LNCaP clone FGC (cell line): ENCODE results near the gene LDB3.

Source experiments
- DNase-seq: peaks from one replicate; pipeline ENCODE4 v3.0.0-alpha.2; 2011; ENCODE audit warnings: low read depth
- H3K4me3 ChIP-seq: 2 replicates; pipeline ENCODE4 v1.5.1; 2011; ENCODE audit warnings: mild to moderate bottlenecking, low read depth, low read length, control low read depth
- CTCF ChIP-seq: IDR thresholded peaks from 2 replicates; pipeline ENCODE4 v1.5.1; 2012; ENCODE audit warnings: mild to moderate bottlenecking; ENCODE audit not compliant: control insufficient read depth, insufficient read depth; ENCODE audit errors: extremely low read depth

LDB3 gene

GRCh38 chr10:86651631-86652331, 16.5 kb upstream of the LDB3 start:
- TF ChIP-seq CTCF, result no peak
- no peak overlapping the region for H3K4me3 ChIP-seq
- no peak for DNase-seq

GRCh38 chr10:86652361-86653202, 15.7 kb upstream of the LDB3 start:
- DNase-seq, result no peak
- TF ChIP-seq CTCF, result no peak
- H3K4me3 ChIP-seq, result no peak overlapping the region

GRCh38 chr10:86653379-86653778, 14.9 kb upstream of the LDB3 start:
- no peak overlapping the region for H3K4me3 ChIP-seq
- TF ChIP-seq CTCF, result no peak
- DNase-seq, result no peak

GRCh38 chr10:86653987-86654386, 14.3 kb upstream of the LDB3 start:
- DNase-seq, result no peak
- no peak overlapping the region for H3K4me3 ChIP-seq
- no peak for TF ChIP-seq CTCF

GRCh38 chr10:86654411-86655172, 13.7 kb upstream of the LDB3 start, which contains the start of gene OPN4:
Gene OPN4, plus strand, starts transcription at chr10:86654547. Its CDS starts 237 bp downstream, at chr10:86654784.
- no peak for TF ChIP-seq CTCF
- no peak within 1 kb of the TSS for H3K4me3 ChIP-seq
- DNase-seq, result no peak

- no peak for TF ChIP-seq CTCF
- no peak for DNase-seq
- no peak overlapping the region for H3K4me3 ChIP-seq
Measured at GRCh38 chr10:86655173-86655540, 13.2 kb upstream of the LDB3 start.
